Suprapubic skin (tissue), 4 donors: Measurements from ENCODE around the gene RRP36. TPM values are rescaled to one million over a fixed set of nuclear protein-coding genes. Genes with fewer than 3 reads are reported as not detected.

Experiments used
- DNase-seq, 2 donors: peaks; one replicate each; pipeline ENCODE4 v3.0.0-alpha.2; 2019; ENCODE audit warnings: low spot score in 2 of 2
- H3K27ac ChIP-seq: fragments of 200-600 bp; sonication (generic); one replicate; pipeline ENCODE4 v1.5.1; 2019
- H3K27me3 ChIP-seq: fragments of 200-600 bp; sonication (generic); one replicate; pipeline ENCODE4 v1.5.1; 2019
- H3K36me3 ChIP-seq: fragments of 200-600 bp; sonication (generic); one replicate; pipeline ENCODE4 v1.5.1; 2019
- H3K4me1 ChIP-seq: fragments of 200-600 bp; sonication (generic); one replicate; pipeline ENCODE4 v1.5.1; 2019
- H3K4me3 ChIP-seq: fragments of 200-600 bp; sonication (generic); one replicate; pipeline ENCODE4 v1.5.1; 2019; ENCODE audit warnings: mild to moderate bottlenecking
- H3K9me3 ChIP-seq: fragments of 200-600 bp; sonication (generic); one replicate; pipeline ENCODE4 v1.5.1; 2019
- EP300 ChIP-seq: sonication (generic); formaldehyde crosslinking; IDR thresholded peaks from one replicate; pipeline ENCODE4 v1.6.1; 2017; ENCODE audit warnings: antibody characterized with exemption
- POLR2A ChIP-seq, 2 donors: fragments of 450-650 bp; IDR thresholded peaks; one replicate each; pipeline ENCODE4 v1.6.1; 2017; ENCODE audit warnings: antibody characterized with exemption in 2 of 2, mild to moderate bottlenecking in 2 of 2, moderate library complexity in 2 of 2
- POLR2AphosphoS5 ChIP-seq, 3 donors: sonication (generic); formaldehyde crosslinking; IDR thresholded peaks; one replicate each; pipeline ENCODE4 v1.6.1; 2017; ENCODE audit warnings: antibody characterized with exemption in 3 of 3
- WGBS: methylation state at CpG from one replicate; pipeline ENCODE4 v1.1.5; 2018; 5-methylcytosine and 5-hydroxymethylcytosine counted together
- total RNA-seq, 4 donors: library from RNA; depleted of rRNA; stranded (reverse); fragments of >200 nt; gene quantifications; one replicate each; pipeline ENCODE4 v1.1.0, GENCODE V29; 2016
- TF ChIP-seq, protein P1 (sequence below), 2 donors: fragments of 200-600 bp in 1 of 2; fragments of 450-650 bp in 1 of 2; sonication (generic) in 1 of 2; IDR thresholded peaks; one replicate each; pipeline ENCODE4 v1.5.1; 2016 to 2019; ENCODE audit warnings: antibody characterized with exemption in 2 of 2, mild to moderate bottlenecking in 1 of 2, moderate library complexity in 1 of 2

RRP36 gene
- total RNA-seq, 4 donors from 2014 or later = 30.8 to 66.6 (median 53.6) TPM

- Histone ChIP-seq H3K9me3 (no peaks in the 10 kb centered on the region), H3K36me3 (peaks cover 36% of the 10 kb centered on the region), H3K4me1 (peaks cover 44% of the 10 kb centered on the region), H3K27ac (peak overlapping the region; percentile 89), H3K4me3 (peak overlapping the region; percentile 95), H3K27me3 (no peaks in the 10 kb centered on the region)
- no peak for DNase-seq
- 51% methylated on average over 5 of the region's 5 CpGs for WGBS
- TF ChIP-seq, protein P1, sequence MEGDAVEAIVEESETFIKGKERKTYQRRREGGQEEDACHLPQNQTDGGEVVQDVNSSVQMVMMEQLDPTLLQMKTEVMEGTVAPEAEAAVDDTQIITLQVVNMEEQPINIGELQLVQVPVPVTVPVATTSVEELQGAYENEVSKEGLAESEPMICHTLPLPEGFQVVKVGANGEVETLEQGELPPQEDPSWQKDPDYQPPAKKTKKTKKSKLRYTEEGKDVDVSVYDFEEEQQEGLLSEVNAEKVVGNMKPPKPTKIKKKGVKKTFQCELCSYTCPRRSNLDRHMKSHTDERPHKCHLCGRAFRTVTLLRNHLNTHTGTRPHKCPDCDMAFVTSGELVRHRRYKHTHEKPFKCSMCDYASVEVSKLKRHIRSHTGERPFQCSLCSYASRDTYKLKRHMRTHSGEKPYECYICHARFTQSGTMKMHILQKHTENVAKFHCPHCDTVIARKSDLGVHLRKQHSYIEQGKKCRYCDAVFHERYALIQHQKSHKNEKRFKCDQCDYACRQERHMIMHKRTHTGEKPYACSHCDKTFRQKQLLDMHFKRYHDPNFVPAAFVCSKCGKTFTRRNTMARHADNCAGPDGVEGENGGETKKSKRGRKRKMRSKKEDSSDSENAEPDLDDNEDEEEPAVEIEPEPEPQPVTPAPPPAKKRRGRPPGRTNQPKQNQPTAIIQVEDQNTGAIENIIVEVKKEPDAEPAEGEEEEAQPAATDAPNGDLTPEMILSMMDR (IDR thresholded peaks at IDR 0.05) = no peak
- TF ChIP-seq EP300 (no peak), POLR2A (IDR thresholded peaks at IDR 0.05) (no peak), POLR2AphosphoS5 (IDR thresholded peaks at IDR 0.05) (no peak)
These were observed 576 bp upstream of the RRP36 start for GRCh38 chr6:43020847-43021246.

- peaks cover 53% of the 10 kb centered on the region for H3K36me3 ChIP-seq
- TF ChIP-seq EP300 (no peak), POLR2AphosphoS5 (IDR thresholded peaks at IDR 0.05) (no peak), POLR2A (IDR thresholded peaks at IDR 0.05) (no peak)
- TF ChIP-seq, protein P1 (IDR thresholded peaks at IDR 0.05) = no peak
These were observed 3.0 kb downstream of the RRP36 start for GRCh38 chr6:43024436-43024835.

DNA sequence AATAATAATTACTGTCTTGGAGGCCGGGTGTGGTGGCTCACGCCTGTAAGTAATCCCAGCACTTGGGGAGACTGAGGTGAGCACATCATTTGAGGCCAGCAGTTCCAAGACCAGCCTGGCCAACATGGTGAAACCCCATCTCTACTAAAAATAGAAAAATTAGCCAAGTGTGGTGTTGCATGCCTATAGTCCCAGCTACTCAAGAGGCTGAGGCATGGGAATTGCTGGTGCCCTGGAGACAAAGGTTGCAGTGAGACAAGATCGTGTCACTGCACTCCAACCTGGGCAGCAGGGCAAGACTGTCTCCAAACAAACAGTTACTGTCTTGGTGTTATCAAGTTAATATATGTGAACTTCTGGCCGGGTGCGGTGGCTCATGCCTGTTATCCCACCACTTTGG is 4.9 kb downstream of the RRP36 start:
- no peak overlapping the region for H3K4me3 ChIP-seq
- H3K9me3 ChIP-seq = no peaks in the 10 kb centered on the region
- no peak for TF ChIP-seq POLR2AphosphoS5 (IDR thresholded peaks at IDR 0.05)
- TF ChIP-seq POLR2A (IDR thresholded peaks at IDR 0.05) = no peak
- H3K36me3 ChIP-seq = peaks cover 70% of the 10 kb centered on the region
- no peak overlapping the region for H3K27ac ChIP-seq
- no peaks in the 10 kb centered on the region for H3K27me3 ChIP-seq
- peaks cover 22% of the 10 kb centered on the region for H3K4me1 ChIP-seq
- no peak for DNase-seq
- WGBS = 97% methylated on average over 5 of the region's 5 CpGs

More at GRCh38 chr6:43024436-43024835, 3.0 kb downstream of the RRP36 start:
- H3K9me3 ChIP-seq = no peaks in the 10 kb centered on the region
- DNase-seq = no peak
- H3K27me3 ChIP-seq = no peaks in the 10 kb centered on the region
- no peak overlapping the region for H3K4me3 ChIP-seq
- no peak overlapping the region for H3K27ac ChIP-seq
- H3K4me1 ChIP-seq = peaks cover 30% of the 10 kb centered on the region
- 82% methylated on average over 2 of the region's 2 CpGs for WGBS

DNA sequence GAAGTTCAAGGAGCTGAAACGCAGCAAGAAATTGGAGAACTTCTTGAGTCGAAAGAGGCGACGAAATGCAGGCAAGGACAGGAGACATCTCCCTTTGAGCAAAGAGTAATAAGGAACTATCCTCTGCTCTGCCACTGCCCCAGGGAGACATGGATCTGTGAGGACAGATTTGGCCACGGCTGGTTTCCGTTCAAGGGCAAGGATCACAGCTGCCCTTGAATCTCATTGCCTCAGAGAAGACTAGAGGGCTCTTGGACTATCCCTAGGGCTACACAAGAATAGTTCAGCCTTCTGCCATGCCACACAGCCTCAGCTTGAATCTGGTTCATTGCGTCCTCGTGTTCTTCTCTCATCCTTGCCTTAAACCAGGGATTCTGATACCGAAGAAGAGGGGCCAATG is 7.7 kb downstream of the RRP36 start:
- TF ChIP-seq, protein P1 (IDR thresholded peaks at IDR 0.05) = no peak
- TF ChIP-seq EP300 (no peak), POLR2A (IDR thresholded peaks at IDR 0.05) (no peak), POLR2AphosphoS5 (IDR thresholded peaks at IDR 0.05) (no peak)
- Histone ChIP-seq H3K27ac (no peak overlapping the region), H3K4me3 (no peak overlapping the region), H3K36me3 (peaks cover 88% of the 10 kb centered on the region), H3K27me3 (no peaks in the 10 kb centered on the region), H3K9me3 (no peaks in the 10 kb centered on the region), H3K4me1 (peaks cover 4% of the 10 kb centered on the region)
- DNase-seq = no peak
- 87% methylated on average over 9 of the region's 9 CpGs for WGBS

DNA sequence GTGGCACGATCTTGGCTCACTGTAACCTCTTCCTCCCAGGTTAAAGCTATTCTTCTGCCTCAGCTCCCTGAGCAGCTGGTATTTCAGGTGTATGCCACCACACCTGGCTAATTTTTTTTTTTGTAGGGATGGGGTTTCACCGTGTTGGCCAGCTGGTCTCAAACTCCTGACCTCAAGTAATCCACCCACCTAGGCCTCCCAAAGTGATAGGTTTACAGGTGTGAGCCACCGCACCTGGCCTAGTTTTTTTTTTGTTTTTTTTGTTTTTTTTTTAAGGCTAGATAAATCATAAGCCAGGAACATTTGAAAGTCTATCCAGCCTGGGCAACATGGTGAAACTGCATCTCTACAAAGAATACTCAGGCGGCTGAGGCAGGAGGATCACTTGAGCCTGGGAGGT is 10.9 kb downstream of the RRP36 start:
- peaks cover 86% of the 10 kb centered on the region for H3K36me3 ChIP-seq
- WGBS = 90% methylated on average over 4 of the region's 4 CpGs
- H3K4me3 ChIP-seq = no peak overlapping the region
- TF ChIP-seq EP300 = no peak
- TF ChIP-seq POLR2A (IDR thresholded peaks at IDR 0.05) = no peak
- no peak for TF ChIP-seq POLR2AphosphoS5 (IDR thresholded peaks at IDR 0.05)
- TF ChIP-seq, protein P1 (IDR thresholded peaks at IDR 0.05) = no peak
- no peaks in the 10 kb centered on the region for H3K9me3 ChIP-seq
- DNase-seq = no peak
- no peaks in the 10 kb centered on the region for H3K27me3 ChIP-seq
- H3K4me1 ChIP-seq = no peaks in the 10 kb centered on the region
- H3K27ac ChIP-seq = no peak overlapping the region
